Ureter (tissue), 1 donor: ENCODE measurements around the gene RHOF. TPM values are rescaled to one million over a fixed set of nuclear protein-coding genes. Genes with fewer than 3 reads are reported as not detected.
A peak's percentile ranks its signal among the peaks of the same experiment; 100 is the strongest.
"Not testable (repeated sequence)": the region's sequence is repeated elsewhere in the genome, so short reads cannot be mapped to it uniquely, and the experiment has no call there.

Experiments used
- DNase-seq: peaks from one replicate; pipeline ENCODE4 v3.0.0-alpha.2; 2020; ENCODE audit warnings: low spot score
- total RNA-seq: library from RNA; stranded (reverse); gene quantifications from one replicate; pipeline ENCODE4 v1.2.4, GENCODE V29; 2023
- donor health status: DM: yes; HTN: yes; CAD: no.

The RHOF gene
- total RNA-seq, 1 donor from 2014 or later = 20.5 TPM

- peak; percentile 57 for DNase-seq
Observed at GRCh38 chr12:121792607-121793439, 665 bp downstream of the RHOF start.

- DNase-seq = no peak
Observed at GRCh38 chr12:121791671-121792551, 1.6 kb downstream of the RHOF start.

- not testable (repeated sequence) for DNase-seq
Observed at GRCh38 chr12:121790785-121791184, 2.7 kb downstream of the RHOF start.

- peak; percentile 75 for DNase-seq
Observed at GRCh38 chr12:121789800-121790728, 3.4 kb downstream of the RHOF start.

- no peak for DNase-seq
Observed at GRCh38 chr12:121789233-121789781, 4.2 kb downstream of the RHOF start.

GRCh38 chr12:121788176-121788818 is 5.2 kb downstream of the RHOF start:
- no peak for DNase-seq

GRCh38 chr12:121787063-121788025 is 6.1 kb downstream of the RHOF start:
- DNase-seq = no peak

GRCh38 chr12:121786440-121786825 is 7.1 kb downstream of the RHOF start:
- no peak for DNase-seq

GRCh38 chr12:121784460-121784859 is 9.0 kb downstream of the RHOF start:
- DNase-seq = no peak

GRCh38 chr12:121783766-121784165 is 9.7 kb downstream of the RHOF start:
- DNase-seq = no peak

GRCh38 chr12:121781998-121782979 is 11.2 kb downstream of the RHOF start:
- no peak for DNase-seq

- no peak for DNase-seq
Observed at GRCh38 chr12:121781484-121781997, 11.9 kb downstream of the RHOF start.

GRCh38 chr12:121780429-121780828 is 13.1 kb downstream of the RHOF start:
- DNase-seq = no peak

GRCh38 chr12:121779422-121779895 is 14.0 kb downstream of the RHOF start:
- DNase-seq = no peak

- no peak for DNase-seq
Observed at GRCh38 chr12:121778567-121779421, 14.7 kb downstream of the RHOF start.

- no peak for DNase-seq
Observed at GRCh38 chr12:121776190-121777098, 17.0 kb downstream of the RHOF start.
